Neutrophil (primary cell): ENCODE results near the gene SDK2.

Experiments used
- H3K27ac ChIP-seq: fragments of 200-600 bp; sonication (generic); 2 replicates; pipeline ENCODE4 v1.5.1; 2016; ENCODE audit warnings: mild to moderate bottlenecking, moderate library complexity
- H3K27me3 ChIP-seq: fragments of 200-600 bp; sonication (generic); 2 replicates; pipeline ENCODE4 v1.6.0; 2016; ENCODE audit warnings: mild to moderate bottlenecking
- H3K36me3 ChIP-seq: fragments of 200-600 bp; sonication (generic); 2 replicates; pipeline ENCODE4 v1.5.1; 2017
- H3K4me1 ChIP-seq, 2 experiments: fragments of 200-600 bp in 1 of 2; sonication (generic) in 1 of 2; 1 replicate in 1 of 2; 2 replicates in 1 of 2; pipeline versions ENCODE4 v1.5.1 to v1.6.1; 2013 to 2016; ENCODE audit warnings: low read depth in 1 of 2, low read length in 1 of 2, mild to moderate bottlenecking in 1 of 2, moderate library complexity in 1 of 2; ENCODE audit not compliant: control insufficient read depth in 1 of 2, insufficient read depth in 1 of 2
- H3K4me3 ChIP-seq, 2 experiments: fragments of 200-600 bp in 1 of 2; sonication (generic) in 1 of 2; 1 replicate in 1 of 2; 2 replicates in 1 of 2; pipeline ENCODE4 v1.5.1; 2013 to 2016; ENCODE audit warnings: low read depth in 1 of 2, low read length in 1 of 2, mild to moderate bottlenecking in 1 of 2, moderate library complexity in 1 of 2
- H3K9me3 ChIP-seq: fragments of 200-600 bp; sonication (generic); 2 replicates; pipeline ENCODE4 v1.5.1; 2016
- CTCF ChIP-seq: fragments of 200-600 bp; sonication (generic); IDR thresholded peaks from 2 replicates; pipeline ENCODE4 v1.5.1; 2016; ENCODE audit warnings: antibody characterized with exemption

The SDK2 gene

GRCh38 chr17:73439597-73439996, 204.6 kb downstream of the SDK2 start:
- no peak for TF ChIP-seq CTCF
- Histone ChIP-seq H3K4me3 (no peak overlapping the region), H3K4me1 (no peaks in the 10 kb centered on the region), H3K9me3 (no peaks in the 10 kb centered on the region), H3K36me3 (no peaks in the 10 kb centered on the region), H3K27me3 (no peaks in the 10 kb centered on the region), H3K27ac (no peak overlapping the region)

DNA sequence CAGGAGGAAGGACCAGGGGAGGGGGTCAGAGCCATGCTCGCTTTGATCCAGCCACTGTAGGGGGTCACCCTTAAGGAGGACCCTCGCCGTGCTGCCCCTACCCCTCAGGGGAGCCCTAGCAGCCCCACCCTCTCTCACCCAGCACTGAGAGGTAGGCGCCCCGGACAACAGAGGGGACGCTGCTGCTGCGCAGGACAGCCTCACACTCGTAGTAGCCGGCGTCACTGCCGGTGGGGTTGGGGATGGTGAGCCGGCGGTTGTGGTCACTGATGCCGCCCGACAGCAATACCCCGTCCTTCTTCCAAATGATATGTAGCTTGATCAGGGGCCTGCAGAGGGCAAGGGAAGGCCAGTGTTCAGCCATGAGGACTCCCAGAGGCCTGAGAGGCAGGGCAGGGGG, 206.4 kb downstream of the SDK2 start:
- Histone ChIP-seq H3K9me3 (no peaks in the 10 kb centered on the region), H3K27me3 (peaks cover 2% of the 10 kb centered on the region), H3K4me1 (no peaks in the 10 kb centered on the region), H3K36me3 (no peaks in the 10 kb centered on the region), H3K27ac (no peak overlapping the region), H3K4me3 (no peak overlapping the region)
- no peak for TF ChIP-seq CTCF

- Histone ChIP-seq H3K9me3 (no peaks in the 10 kb centered on the region), H3K27ac (no peak overlapping the region), H3K27me3 (peaks cover 8% of the 10 kb centered on the region), H3K4me1 (no peaks in the 10 kb centered on the region), H3K4me3 (no peak overlapping the region), H3K36me3 (no peaks in the 10 kb centered on the region)
- TF ChIP-seq CTCF, result no peak
Measured at GRCh38 chr17:73436954-73437353, 207.3 kb downstream of the SDK2 start.

DNA sequence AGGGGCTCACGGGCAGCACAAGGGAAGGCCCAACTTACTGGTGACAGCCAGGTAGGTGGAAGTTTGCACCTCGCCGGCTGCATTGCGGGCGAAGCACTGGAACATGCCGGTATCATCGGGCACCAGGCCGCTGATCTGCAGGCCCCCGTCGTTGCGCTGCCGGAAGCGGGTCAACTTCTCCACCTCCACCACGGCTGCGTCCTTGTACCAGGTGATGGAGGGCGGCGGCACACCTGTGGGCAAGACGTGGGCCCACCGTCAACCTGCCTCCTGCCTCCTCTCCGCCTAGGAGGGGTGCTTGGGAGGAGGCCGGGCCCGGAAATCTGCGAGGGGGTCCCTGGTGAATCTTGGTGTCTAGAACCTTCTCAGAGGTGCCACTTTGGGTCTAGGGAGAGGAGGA, 208.8 kb downstream of the SDK2 start:
- no peaks in the 10 kb centered on the region for H3K9me3 ChIP-seq
- peaks cover 8% of the 10 kb centered on the region for H3K27me3 ChIP-seq
- no peak overlapping the region for H3K4me3 ChIP-seq
- H3K4me1 ChIP-seq, result no peaks in the 10 kb centered on the region
- no peak for TF ChIP-seq CTCF
- no peak overlapping the region for H3K27ac ChIP-seq
- no peaks in the 10 kb centered on the region for H3K36me3 ChIP-seq

DNA sequence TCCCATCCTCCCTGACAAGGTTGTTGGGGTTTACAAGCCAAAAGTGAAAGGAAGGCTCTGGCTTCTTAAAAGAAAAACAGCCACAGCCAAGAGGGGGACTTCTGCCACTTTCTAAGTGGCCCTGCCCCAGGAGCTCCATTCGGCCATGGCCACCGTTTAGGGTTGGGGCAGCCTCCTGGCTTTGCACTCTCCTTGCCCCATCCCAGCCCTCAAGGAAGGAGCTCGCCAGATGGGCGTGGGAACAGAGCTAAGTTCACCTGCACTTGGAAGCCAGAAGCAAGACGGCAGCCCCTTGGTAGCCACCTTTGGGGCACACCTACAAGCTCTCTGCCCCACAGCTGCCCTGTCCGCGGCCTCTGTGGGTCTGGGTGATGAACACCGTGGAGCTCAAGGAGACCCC, 210.1 kb downstream of the SDK2 start:
- Histone ChIP-seq H3K4me3 (no peak overlapping the region), H3K9me3 (no peaks in the 10 kb centered on the region), H3K4me1 (peaks cover 10% of the 10 kb centered on the region in 2 experiments), H3K27me3 (peaks cover 8% of the 10 kb centered on the region), H3K27ac (no peak overlapping the region), H3K36me3 (no peaks in the 10 kb centered on the region)
- TF ChIP-seq CTCF, result no peak

- H3K27me3 ChIP-seq, result peaks cover 8% of the 10 kb centered on the region
- no peaks in the 10 kb centered on the region for H3K36me3 ChIP-seq
- no peak overlapping the region for H3K4me3 ChIP-seq
- H3K4me1 ChIP-seq, result peaks cover 10% of the 10 kb centered on the region in 2 experiments
- H3K9me3 ChIP-seq, result no peaks in the 10 kb centered on the region
- no peak overlapping the region for H3K27ac ChIP-seq
- no peak for TF ChIP-seq CTCF
Measured at GRCh38 chr17:73433501-73433900, 210.7 kb downstream of the SDK2 start.
